Tibial nerve (tissue), 4 donors: ENCODE measurements around the gene OCIAD1.

Experiments used
- EP300 ChIP-seq, 2 donors: sonication (generic); formaldehyde crosslinking; IDR thresholded peaks; one replicate each; pipeline ENCODE4 v1.6.1; 2017; ENCODE audit warnings: antibody characterized with exemption in 2 of 2, mild to moderate bottlenecking in 1 of 2
- POLR2A ChIP-seq, 2 donors: fragments of 450-650 bp; IDR thresholded peaks; one replicate each; pipeline ENCODE4 v1.6.1; 2017; ENCODE audit warnings: antibody characterized with exemption in 2 of 2, mild to moderate bottlenecking in 2 of 2, moderate library complexity in 2 of 2
- TF ChIP-seq, protein P1 (sequence below), 5 experiments: fragments of 200-600 bp in 3 of 5; fragments of 450-650 bp in 2 of 5; sonication (generic) in 3 of 5; IDR thresholded peaks; one replicate each; pipeline ENCODE4 v1.5.1; 2016 to 2019; ENCODE audit warnings: antibody characterized with exemption in 5 of 5, mild to moderate bottlenecking in 3 of 5, moderate library complexity in 2 of 5

DNA sequence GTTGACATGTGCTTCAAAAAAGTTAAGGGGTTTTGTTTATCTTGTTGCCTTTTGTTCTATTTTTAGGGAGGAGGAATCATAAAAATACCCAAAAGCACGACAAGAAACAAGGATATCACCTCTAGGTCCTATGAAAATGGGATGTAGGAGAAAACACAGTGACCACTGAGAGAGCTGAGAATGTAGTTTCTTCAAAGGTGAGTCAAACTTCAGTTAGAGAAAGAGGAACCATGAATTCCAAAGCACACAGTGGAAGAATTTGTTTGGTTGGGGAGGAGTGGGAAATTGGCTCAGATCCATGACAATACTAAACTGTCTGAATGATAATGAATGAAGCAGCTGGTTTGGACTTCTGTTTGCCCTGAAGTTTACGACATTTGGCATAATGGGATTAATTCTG lies 31.7 kb upstream of the OCIAD1 start:
- TF ChIP-seq, protein P1, sequence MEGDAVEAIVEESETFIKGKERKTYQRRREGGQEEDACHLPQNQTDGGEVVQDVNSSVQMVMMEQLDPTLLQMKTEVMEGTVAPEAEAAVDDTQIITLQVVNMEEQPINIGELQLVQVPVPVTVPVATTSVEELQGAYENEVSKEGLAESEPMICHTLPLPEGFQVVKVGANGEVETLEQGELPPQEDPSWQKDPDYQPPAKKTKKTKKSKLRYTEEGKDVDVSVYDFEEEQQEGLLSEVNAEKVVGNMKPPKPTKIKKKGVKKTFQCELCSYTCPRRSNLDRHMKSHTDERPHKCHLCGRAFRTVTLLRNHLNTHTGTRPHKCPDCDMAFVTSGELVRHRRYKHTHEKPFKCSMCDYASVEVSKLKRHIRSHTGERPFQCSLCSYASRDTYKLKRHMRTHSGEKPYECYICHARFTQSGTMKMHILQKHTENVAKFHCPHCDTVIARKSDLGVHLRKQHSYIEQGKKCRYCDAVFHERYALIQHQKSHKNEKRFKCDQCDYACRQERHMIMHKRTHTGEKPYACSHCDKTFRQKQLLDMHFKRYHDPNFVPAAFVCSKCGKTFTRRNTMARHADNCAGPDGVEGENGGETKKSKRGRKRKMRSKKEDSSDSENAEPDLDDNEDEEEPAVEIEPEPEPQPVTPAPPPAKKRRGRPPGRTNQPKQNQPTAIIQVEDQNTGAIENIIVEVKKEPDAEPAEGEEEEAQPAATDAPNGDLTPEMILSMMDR (IDR thresholded peaks at IDR 0.05), result no peak
- no peak for TF ChIP-seq EP300 (IDR thresholded peaks at IDR 0.05)
- TF ChIP-seq POLR2A (IDR thresholded peaks at IDR 0.05), result no peak
